ENCODE data around the gene CCDC148. TPM values are rescaled to one million over a fixed set of nuclear protein-coding genes. Genes with fewer than 3 reads are reported as not detected.
"Not testable (repeated sequence)": the region's sequence is repeated elsewhere in the genome, so short reads cannot be mapped to it uniquely, and the experiment has no call there.

CCDC148 gene
- total RNA-seq, 1 donor from 2014 or later = not detected

GRCh38 chr2:158232476-158232875 is 224.1 kb downstream of the CCDC148 start:
- no peak overlapping the region for H3K27ac Mint-ChIP-seq
- no peaks in the 10 kb centered on the region for H3K9me3 Mint-ChIP-seq
- H3K27me3 Mint-ChIP-seq (ENCODE audit: low read depth) = no peaks in the 10 kb centered on the region
- H3K4me1 Mint-ChIP-seq (ENCODE audit: low read depth) = no peaks in the 10 kb centered on the region
- no peak overlapping the region for H3K4me3 Mint-ChIP-seq (ENCODE audit: low read depth)
- no peak for DNase-seq (ENCODE audit: low spot score)
- no peaks in the 10 kb centered on the region for H3K36me3 Mint-ChIP-seq (ENCODE audit: low read depth)
- intact Hi-C loops (cut with micrococcal nuclease) = no loop called here

GRCh38 chr2:158228943-158229508 is 227.5 kb downstream of the CCDC148 start:
- H3K9me3 Mint-ChIP-seq = no peaks in the 10 kb centered on the region
- H3K4me1 Mint-ChIP-seq (ENCODE audit: low read depth) = no peaks in the 10 kb centered on the region

GRCh38 chr2:158223066-158223465 is 233.5 kb downstream of the CCDC148 start:
- H3K27me3 Mint-ChIP-seq (ENCODE audit: low read depth); H3K36me3 Mint-ChIP-seq (ENCODE audit: low read depth); H3K4me1 Mint-ChIP-seq (ENCODE audit: low read depth); intact Hi-C loops (cut with micrococcal nuclease); H3K4me3 Mint-ChIP-seq (ENCODE audit: low read depth); H3K27ac Mint-ChIP-seq; H3K9me3 Mint-ChIP-seq; DNase-seq (ENCODE audit: low spot score): not testable (repeated sequence)

More at GRCh38 chr2:158228943-158229508, 227.5 kb downstream of the CCDC148 start:
- intact Hi-C loops (cut with micrococcal nuclease) = no loop called here
- Mint-ChIP-seq H3K36me3 (ENCODE audit: low read depth) (no peaks in the 10 kb centered on the region), H3K4me3 (ENCODE audit: low read depth) (no peak overlapping the region), H3K27me3 (ENCODE audit: low read depth) (peaks cover 2% of the 10 kb centered on the region), H3K27ac (no peak overlapping the region)
- no peak for DNase-seq (ENCODE audit: low spot score)

- Mint-ChIP-seq H3K9me3 (no peaks in the 10 kb centered on the region), H3K4me3 (ENCODE audit: low read depth) (no peak overlapping the region), H3K27ac (no peak overlapping the region), H3K27me3 (ENCODE audit: low read depth) (peaks cover 4% of the 10 kb centered on the region), H3K36me3 (ENCODE audit: low read depth) (no peaks in the 10 kb centered on the region), H3K4me1 (ENCODE audit: low read depth) (no peaks in the 10 kb centered on the region)
- no peak for DNase-seq (ENCODE audit: low spot score)
- intact Hi-C loops (cut with micrococcal nuclease) = no loop called here
Observed at GRCh38 chr2:158221063-158222020, 235.2 kb downstream of the CCDC148 start.

GRCh38 chr2:158217593-158217992 is 239.0 kb downstream of the CCDC148 start:
- Mint-ChIP-seq H3K27me3 (ENCODE audit: low read depth) (peaks cover 4% of the 10 kb centered on the region), H3K4me3 (ENCODE audit: low read depth) (no peak overlapping the region)

GRCh38 chr2:158214431-158214830 is 242.1 kb downstream of the CCDC148 start:
- no peaks in the 10 kb centered on the region for H3K9me3 Mint-ChIP-seq
- intact Hi-C loops (cut with micrococcal nuclease) = no loop called here
- no peak for DNase-seq (ENCODE audit: low spot score)
- no peaks in the 10 kb centered on the region for H3K36me3 Mint-ChIP-seq (ENCODE audit: low read depth)
- no peaks in the 10 kb centered on the region for H3K4me1 Mint-ChIP-seq (ENCODE audit: low read depth)
- H3K27ac Mint-ChIP-seq = no peak overlapping the region
- no peak overlapping the region for H3K4me3 Mint-ChIP-seq (ENCODE audit: low read depth)
- H3K27me3 Mint-ChIP-seq (ENCODE audit: low read depth) = peaks cover 4% of the 10 kb centered on the region

More at GRCh38 chr2:158217593-158217992, 239.0 kb downstream of the CCDC148 start:
- no peaks in the 10 kb centered on the region for H3K4me1 Mint-ChIP-seq (ENCODE audit: low read depth)
- no peak for DNase-seq (ENCODE audit: low spot score)
- H3K9me3 Mint-ChIP-seq = no peaks in the 10 kb centered on the region
- H3K27ac Mint-ChIP-seq = no peak overlapping the region
- H3K36me3 Mint-ChIP-seq (ENCODE audit: low read depth) = no peaks in the 10 kb centered on the region
- intact Hi-C loops (cut with micrococcal nuclease) = no loop called here

- DNase-seq (ENCODE audit: low spot score) = no peak
- intact Hi-C loops (cut with micrococcal nuclease) = no loop called here
- Mint-ChIP-seq H3K4me1 (ENCODE audit: low read depth) (no peaks in the 10 kb centered on the region), H3K27me3 (ENCODE audit: low read depth) (peaks cover 4% of the 10 kb centered on the region), H3K36me3 (ENCODE audit: low read depth) (no peaks in the 10 kb centered on the region), H3K4me3 (ENCODE audit: low read depth) (no peak overlapping the region), H3K27ac (no peak overlapping the region), H3K9me3 (no peaks in the 10 kb centered on the region)
Observed at GRCh38 chr2:158213773-158214172, 242.8 kb downstream of the CCDC148 start.

GRCh38 chr2:158212301-158212700 is 244.3 kb downstream of the CCDC148 start:
- intact Hi-C loops (cut with micrococcal nuclease) = no loop called here
- Mint-ChIP-seq H3K27ac (no peak overlapping the region), H3K4me1 (ENCODE audit: low read depth) (no peaks in the 10 kb centered on the region), H3K9me3 (no peaks in the 10 kb centered on the region), H3K4me3 (ENCODE audit: low read depth) (no peak overlapping the region), H3K27me3 (ENCODE audit: low read depth) (peaks cover 2% of the 10 kb centered on the region), H3K36me3 (ENCODE audit: low read depth) (no peaks in the 10 kb centered on the region)
- DNase-seq (ENCODE audit: low spot score) = no peak

- Mint-ChIP-seq H3K4me3 (ENCODE audit: low read depth) (no peak overlapping the region), H3K27me3 (ENCODE audit: low read depth) (peaks cover 2% of the 10 kb centered on the region), H3K9me3 (no peaks in the 10 kb centered on the region), H3K27ac (no peak overlapping the region), H3K36me3 (ENCODE audit: low read depth) (no peaks in the 10 kb centered on the region), H3K4me1 (ENCODE audit: low read depth) (no peaks in the 10 kb centered on the region)
- intact Hi-C loops (cut with micrococcal nuclease) = no loop called here
- no peak for DNase-seq (ENCODE audit: low spot score)
Observed at GRCh38 chr2:158211502-158211901, 245.1 kb downstream of the CCDC148 start.

- intact Hi-C loops (cut with micrococcal nuclease) = no loop called here
- no peak for DNase-seq (ENCODE audit: low spot score)
- no peak overlapping the region for H3K27ac Mint-ChIP-seq
- no peak overlapping the region for H3K4me3 Mint-ChIP-seq (ENCODE audit: low read depth)
- no peaks in the 10 kb centered on the region for H3K36me3 Mint-ChIP-seq (ENCODE audit: low read depth)
- no peaks in the 10 kb centered on the region for H3K9me3 Mint-ChIP-seq
- H3K4me1 Mint-ChIP-seq (ENCODE audit: low read depth) = no peaks in the 10 kb centered on the region
- peaks cover 6% of the 10 kb centered on the region for H3K27me3 Mint-ChIP-seq (ENCODE audit: low read depth)
Observed at GRCh38 chr2:158207354-158207753, 249.2 kb downstream of the CCDC148 start.

GRCh38 chr2:158205215-158205614 is 251.3 kb downstream of the CCDC148 start:
- no peaks in the 10 kb centered on the region for H3K9me3 Mint-ChIP-seq
- no peaks in the 10 kb centered on the region for H3K36me3 Mint-ChIP-seq (ENCODE audit: low read depth)
- intact Hi-C loops (cut with micrococcal nuclease) = no loop called here
- H3K27me3 Mint-ChIP-seq (ENCODE audit: low read depth) = peaks cover 10% of the 10 kb centered on the region
- no peak overlapping the region for H3K4me3 Mint-ChIP-seq (ENCODE audit: low read depth)
- no peak for DNase-seq (ENCODE audit: low spot score)
- H3K4me1 Mint-ChIP-seq (ENCODE audit: low read depth) = no peaks in the 10 kb centered on the region
- no peak overlapping the region for H3K27ac Mint-ChIP-seq

GRCh38 chr2:158204741-158205165 is 251.8 kb downstream of the CCDC148 start:
- H3K4me1 Mint-ChIP-seq (ENCODE audit: low read depth) = no peaks in the 10 kb centered on the region

GRCh38 chr2:158202161-158202815 is 254.3 kb downstream of the CCDC148 start:
- H3K27me3 Mint-ChIP-seq (ENCODE audit: low read depth) = peaks cover 18% of the 10 kb centered on the region
- no peaks in the 10 kb centered on the region for H3K9me3 Mint-ChIP-seq
- no peaks in the 10 kb centered on the region for H3K4me1 Mint-ChIP-seq (ENCODE audit: low read depth)
- H3K36me3 Mint-ChIP-seq (ENCODE audit: low read depth) = no peaks in the 10 kb centered on the region
- no peak overlapping the region for H3K27ac Mint-ChIP-seq
- H3K4me3 Mint-ChIP-seq (ENCODE audit: low read depth) = no peak overlapping the region
- intact Hi-C loops (cut with micrococcal nuclease) = no loop called here
- no peak for DNase-seq (ENCODE audit: low spot score)

More at GRCh38 chr2:158204741-158205165, 251.8 kb downstream of the CCDC148 start:
- DNase-seq (ENCODE audit: low spot score) = no peak
- H3K27ac Mint-ChIP-seq = no peak overlapping the region
- no peaks in the 10 kb centered on the region for H3K9me3 Mint-ChIP-seq
- no peak overlapping the region for H3K4me3 Mint-ChIP-seq (ENCODE audit: low read depth)
- intact Hi-C loops (cut with micrococcal nuclease) = no loop called here
- peaks cover 14% of the 10 kb centered on the region for H3K27me3 Mint-ChIP-seq (ENCODE audit: low read depth)
- H3K36me3 Mint-ChIP-seq (ENCODE audit: low read depth) = no peaks in the 10 kb centered on the region

Measured in activated T-helper 2 cell treated with anti-CD3 and anti-CD28 coated beads, Interferon-gamma antibody, Interleukin-2, Interleukin-4, amounts not matched to agents 10 μg/mL and 5 μg/mL and 100 μg/mL, durations not matched to agents 14 hours and 24 hours and 36 hours (primary cell).